ENCODE data around the gene ZNF524. TPM values are rescaled to one million over a fixed set of nuclear protein-coding genes. Genes with fewer than 3 reads are reported as not detected.
A peak's percentile ranks its signal among the peaks of the same experiment; 100 is the strongest.

ZNF524 gene
- total and polyA plus RNA-seq, 9 of the 15 experiments (the other 6 are each of a cell fraction or from before 2014, with no cell fraction given), result 0.08 to 15.6 (median 2.9) TPM

- TF ChIP-seq FOXP4 (CRISPR knock-in tag; IDR thresholded peaks at IDR 0.05; ENCODE audit: borderline replicate concordance), result no peak
- peak; percentile 37 for TF ChIP-seq TEAD4 (IDR thresholded peaks at IDR 0.05; ENCODE audit: low read length)
- no peak for TF ChIP-seq TEAD4 (CRISPR knock-in tag; IDR thresholded peaks at IDR 0.05; ENCODE audit: borderline replicate concordance)
- no peak for TF ChIP-seq ZNF551 (CRISPR knock-in tag; IDR thresholded peaks at IDR 0.05)
- TF ChIP-seq CC2D1A (IDR thresholded peaks at IDR 0.05), result peak; percentile 81
- TF ChIP-seq GTF2F1 (IDR thresholded peaks at IDR 0.05; ENCODE audit: low read depth, low read length), result no peak
- TF ChIP-seq PHF21A (IDR thresholded peaks at IDR 0.05; ENCODE audit: borderline replicate concordance, low read depth), result peak; percentile 25; the same call in 1 of the 2 replicates
- TF ChIP-seq FOXJ2 (tag; IDR thresholded peaks at IDR 0.05), result peak; percentile 48; the same call in 1 of the 2 replicates
- TF ChIP-seq HNRNPL (IDR thresholded peaks at IDR 0.05; ENCODE audit: low read depth, low read length), result no peak
- TF ChIP-seq ZNF239 (CRISPR knock-in tag; IDR thresholded peaks at IDR 0.05), result no peak
- TF ChIP-seq SMAD3 (CRISPR knock-in tag; conservative IDR thresholded peaks at IDR 0.05), result no peak
- TF ChIP-seq EGR1 (conservative IDR thresholded peaks at IDR 0.05), result peak; percentile 20; the same call in 1 of the 2 replicates
- no peak for TF ChIP-seq MTA2 (IDR thresholded peaks at IDR 0.05; ENCODE audit: low read depth)
- TF ChIP-seq ZNF57 (CRISPR knock-in tag; IDR thresholded peaks at IDR 0.05), result no peak
- TF ChIP-seq RFX5 (IDR thresholded peaks at IDR 0.05; ENCODE audit: low read depth, low read length), result peak; percentile 76
- peak; percentile 69; the same call in 1 of the 2 replicates for TF ChIP-seq ZBTB43 (CRISPR knock-in tag; IDR thresholded peaks at IDR 0.05)
- TF ChIP-seq ZNF431 (CRISPR knock-in tag; IDR thresholded peaks at IDR 0.05), result no peak
- no peak for TF ChIP-seq WHSC1 (IDR thresholded peaks at IDR 0.05; ENCODE audit: low read length)
- TF ChIP-seq ARID1B (IDR thresholded peaks at IDR 0.05), result peak; percentile 42
- TF ChIP-seq, protein P1, sequence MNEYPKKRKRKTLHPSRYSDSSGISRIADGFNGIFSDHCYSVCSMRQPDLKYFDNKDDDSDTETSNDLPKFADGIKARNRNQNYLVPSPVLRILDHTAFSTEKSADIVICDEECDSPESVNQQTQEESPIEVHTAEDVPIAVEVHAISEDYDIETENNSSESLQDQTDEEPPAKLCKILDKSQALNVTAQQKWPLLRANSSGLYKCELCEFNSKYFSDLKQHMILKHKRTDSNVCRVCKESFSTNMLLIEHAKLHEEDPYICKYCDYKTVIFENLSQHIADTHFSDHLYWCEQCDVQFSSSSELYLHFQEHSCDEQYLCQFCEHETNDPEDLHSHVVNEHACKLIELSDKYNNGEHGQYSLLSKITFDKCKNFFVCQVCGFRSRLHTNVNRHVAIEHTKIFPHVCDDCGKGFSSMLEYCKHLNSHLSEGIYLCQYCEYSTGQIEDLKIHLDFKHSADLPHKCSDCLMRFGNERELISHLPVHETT (CRISPR knock-in tag; conservative IDR thresholded peaks at IDR 0.05 in 1 of 2, IDR thresholded peaks at IDR 0.05 in 1 of 2), result 0 out of 4 replicates have a peak, but pooled peaks of 1 of the 2 experiments have one; percentile 56
- peak; percentile 52 for TF ChIP-seq SMC3 (conservative IDR thresholded peaks at IDR 0.05; ENCODE audit: insufficient read depth, low read depth, low read length)
- no peak for TF ChIP-seq CREB5 (CRISPR knock-in tag; IDR thresholded peaks at IDR 0.05)
- 0 out of 2 replicates have a peak, but pooled peaks have one; percentile 6 for TF ChIP-seq ZNF121 (CRISPR knock-in tag; conservative IDR thresholded peaks at IDR 0.05)
Measured at GRCh38 chr19:55605637-55606470, 5.8 kb downstream of the ZNF524 start, which contains the start of gene ZNF865 (continued).
